Transverse colon (tissue), 4 donors: ENCODE results near the gene NTRK2.

ENCODE experiments used
- CTCF ChIP-seq, 5 experiments: fragments of 200-600 bp in 3 of 5; fragments of 450-650 bp in 2 of 5; sonication (generic) in 3 of 5; IDR thresholded peaks; 1 replicate in 2 of 5; 2 replicates in 3 of 5; pipeline ENCODE4 v1.5.1; 2016 to 2017; ENCODE audit warnings: antibody characterized with exemption in 5 of 5, inconsistent platforms in 3 of 5, mild to moderate bottlenecking in 2 of 5, moderate library complexity in 1 of 5
- EP300 ChIP-seq: sonication (generic); formaldehyde crosslinking; IDR thresholded peaks from one replicate; pipeline ENCODE4 v1.6.1; 2017; ENCODE audit warnings: antibody characterized with exemption, low read depth
- POLR2A ChIP-seq: fragments of 450-650 bp; IDR thresholded peaks from one replicate; pipeline ENCODE4 v1.6.1; 2016; ENCODE audit warnings: antibody characterized with exemption, mild to moderate bottlenecking, moderate library complexity
- POLR2AphosphoS5 ChIP-seq, 3 donors: sonication (generic); formaldehyde crosslinking; IDR thresholded peaks; one replicate each; pipeline ENCODE4 v1.6.1; 2016; ENCODE audit warnings: antibody characterized with exemption in 3 of 3

DNA sequence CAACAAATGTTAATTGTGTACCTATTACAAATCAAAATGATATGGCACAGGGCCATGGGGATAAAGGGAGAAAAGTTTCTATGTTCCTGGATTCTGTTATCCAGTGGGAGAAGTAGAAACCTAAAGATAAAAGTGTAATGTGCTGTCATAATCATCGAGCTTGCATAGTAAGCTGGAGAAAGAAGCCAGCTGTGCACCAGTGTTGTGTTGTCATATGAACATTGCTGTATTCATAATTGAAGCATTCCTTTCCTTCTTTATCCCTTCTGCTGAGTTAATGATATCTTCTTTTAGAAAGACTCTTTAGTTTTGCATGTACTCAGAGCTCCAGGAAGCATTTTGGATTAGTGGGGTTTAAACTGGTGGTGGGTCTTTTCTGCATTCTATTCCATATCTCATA lies 39.5 kb downstream of the NTRK2 start:
- TF ChIP-seq CTCF (IDR thresholded peaks at IDR 0.05) = no peak
- no peak for TF ChIP-seq EP300
- no peak for TF ChIP-seq POLR2AphosphoS5 (IDR thresholded peaks at IDR 0.05)
- TF ChIP-seq POLR2A = no peak
